ENCODE results near the gene DHX30.

Gene DHX30

GRCh38 chr3:47854267-47854666 lies 51.3 kb downstream of the DHX30 start:
- DNase-seq (ENCODE audit: low read depth, low spot score), result no peak
- no peak for TF ChIP-seq CTCF (IDR thresholded peaks at IDR 0.05; ENCODE audit: low read depth, low read length)
- in situ Hi-C loops (cut with HindIII; ENCODE audit: low sequenced_read_pairs), result no loop called here

DNA sequence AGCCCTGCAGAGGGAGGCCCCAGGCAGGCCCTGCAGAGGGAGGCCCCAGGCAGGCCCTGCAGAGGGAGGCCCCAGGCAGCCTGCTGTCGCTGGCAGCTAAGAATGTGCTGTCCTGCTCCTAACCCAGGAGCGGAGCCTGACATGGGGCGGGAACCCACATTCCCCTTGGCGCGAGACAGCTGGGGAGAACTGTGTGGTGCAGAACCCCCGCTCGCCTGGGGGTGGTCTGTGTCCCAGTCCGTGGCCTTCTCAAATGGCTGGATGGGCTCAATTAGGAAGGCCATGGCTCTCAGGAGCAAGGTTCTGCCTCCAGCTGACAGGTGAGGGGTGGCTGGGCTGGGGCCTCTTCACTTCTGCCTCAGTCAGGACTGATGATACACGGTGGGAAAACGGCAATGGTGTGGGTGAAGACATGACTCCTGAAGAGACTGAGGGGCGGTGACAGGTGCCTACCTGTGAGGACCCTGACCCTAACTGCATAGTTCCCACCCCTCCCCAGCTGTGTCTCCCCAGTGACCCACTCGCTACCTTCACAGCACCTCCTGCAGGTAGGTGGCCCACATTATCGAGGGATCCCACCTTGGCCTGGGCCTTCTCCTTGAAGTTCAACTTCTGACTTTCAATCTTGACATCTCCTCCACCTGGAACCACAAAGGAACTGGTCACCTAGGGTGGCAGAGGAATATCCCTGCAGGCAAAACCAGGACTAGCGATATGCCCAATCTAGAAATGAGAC lies 52.0 kb downstream of the DHX30 start:
- DNase-seq (ENCODE audit: low read depth, low spot score), result no peak
- in situ Hi-C loops (cut with HindIII; ENCODE audit: low sequenced_read_pairs), result no loop called here
- TF ChIP-seq CTCF (IDR thresholded peaks at IDR 0.05; ENCODE audit: low read depth, low read length), result no peak
- H3K4me3 ChIP-seq (ENCODE audit: low read depth, low read length), result no peak overlapping the region

More at GRCh38 chr3:47854267-47854666, 51.3 kb downstream of the DHX30 start:
- H3K4me3 ChIP-seq (ENCODE audit: low read depth, low read length), result no peak overlapping the region

GRCh38 chr3:47855461-47856383 lies 52.8 kb downstream of the DHX30 start:
- DNase-seq (ENCODE audit: low read depth, low spot score), result no peak
- in situ Hi-C loops (cut with HindIII; ENCODE audit: low sequenced_read_pairs), result no loop called here

DNA sequence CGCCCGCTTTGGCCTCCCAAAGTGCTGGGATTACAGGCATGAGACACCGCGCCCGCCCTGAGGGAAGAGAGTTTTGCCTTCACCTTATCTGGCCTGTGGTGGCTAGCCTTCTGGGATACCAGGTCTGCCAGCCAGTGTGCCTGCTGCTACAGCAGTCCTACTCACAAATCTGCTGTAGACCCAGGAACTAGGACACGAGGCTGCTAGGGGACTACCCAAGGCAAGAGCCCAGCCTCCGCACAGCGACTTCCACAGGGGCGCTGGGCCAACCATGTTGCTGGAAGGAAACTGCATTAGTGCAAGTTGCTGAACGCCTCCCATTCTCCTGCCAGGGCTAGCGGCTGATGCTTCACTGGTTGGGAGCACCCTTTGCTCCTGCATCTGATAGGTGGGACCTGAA lies 53.7 kb downstream of the DHX30 start:
- DNase-seq (ENCODE audit: low read depth, low spot score), result no peak
- H3K4me3 ChIP-seq (ENCODE audit: low read depth, low read length), result no peak overlapping the region
- TF ChIP-seq CTCF (IDR thresholded peaks at IDR 0.05; ENCODE audit: low read depth, low read length), result no peak
- in situ Hi-C loops (cut with HindIII; ENCODE audit: low sequenced_read_pairs), result no loop called here

More at GRCh38 chr3:47855461-47856383, 52.8 kb downstream of the DHX30 start:
- TF ChIP-seq CTCF (IDR thresholded peaks at IDR 0.05; ENCODE audit: low read depth, low read length), result no peak
- no peak overlapping the region for H3K4me3 ChIP-seq (ENCODE audit: low read depth, low read length)

DNA sequence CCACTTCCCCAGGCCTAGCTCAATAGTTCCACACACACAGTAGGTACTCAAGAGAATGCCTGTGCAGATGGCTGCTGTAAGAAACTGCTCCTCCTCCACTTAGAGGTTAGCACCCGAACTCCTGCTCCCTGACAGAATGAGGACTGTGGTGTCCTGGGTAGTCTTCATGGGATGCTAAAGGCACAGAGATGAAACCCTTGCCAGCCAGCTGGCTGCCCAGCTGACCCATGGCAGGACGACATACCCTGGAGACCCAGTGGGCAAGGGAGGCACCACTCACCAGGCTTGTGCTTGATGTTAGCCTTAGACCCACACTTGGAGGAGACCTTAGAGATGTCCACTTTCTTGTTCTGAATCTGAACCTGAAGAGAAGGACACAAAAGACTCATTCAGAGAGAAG lies 54.2 kb downstream of the DHX30 start:
- no peak for DNase-seq (ENCODE audit: low read depth, low spot score)
- no peak overlapping the region for H3K4me3 ChIP-seq (ENCODE audit: low read depth, low read length)
- TF ChIP-seq CTCF (IDR thresholded peaks at IDR 0.05; ENCODE audit: low read depth, low read length), result no peak
- in situ Hi-C loops (cut with HindIII; ENCODE audit: low sequenced_read_pairs), result no loop called here

DNA sequence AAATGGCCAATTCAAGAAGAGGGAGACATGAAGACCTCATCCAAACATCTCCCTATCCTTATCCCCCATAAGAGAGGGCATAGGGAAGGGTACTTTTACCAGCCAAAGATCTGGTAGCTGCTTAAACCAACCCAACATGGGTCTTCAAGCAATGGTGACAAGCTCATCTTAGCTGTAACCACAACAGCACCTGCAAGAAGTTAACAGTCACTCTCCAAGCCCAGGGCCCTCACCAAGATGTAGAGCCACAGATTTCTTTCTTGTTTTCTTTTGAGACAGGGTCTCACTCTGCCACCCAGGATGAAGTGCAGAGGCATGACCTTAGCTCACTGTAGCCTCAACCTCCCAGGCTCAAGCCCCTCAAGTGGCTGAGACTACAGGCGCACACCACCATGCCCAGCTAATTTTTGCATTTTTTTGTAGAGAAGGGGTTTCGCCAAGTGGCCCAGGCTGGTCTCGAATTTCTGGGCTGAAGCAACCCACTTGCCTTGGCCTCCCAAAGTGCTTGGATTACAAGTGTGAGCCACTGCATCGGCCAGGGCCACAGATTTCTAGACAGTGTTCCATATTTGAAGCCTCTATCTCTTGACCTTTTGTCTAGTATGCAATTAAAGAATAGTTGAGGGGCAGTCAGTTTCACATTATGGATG lies 57.1 kb downstream of the DHX30 start:
- no peak overlapping the region for H3K4me3 ChIP-seq (ENCODE audit: low read depth, low read length)
- in situ Hi-C loops (cut with HindIII; ENCODE audit: low sequenced_read_pairs), result no loop called here
- no peak for DNase-seq (ENCODE audit: low read depth, low spot score)
- TF ChIP-seq CTCF (IDR thresholded peaks at IDR 0.05; ENCODE audit: low read depth, low read length), result no peak
